Measurements from ENCODE around the gene PNPLA2.

Gene PNPLA2

DNA sequence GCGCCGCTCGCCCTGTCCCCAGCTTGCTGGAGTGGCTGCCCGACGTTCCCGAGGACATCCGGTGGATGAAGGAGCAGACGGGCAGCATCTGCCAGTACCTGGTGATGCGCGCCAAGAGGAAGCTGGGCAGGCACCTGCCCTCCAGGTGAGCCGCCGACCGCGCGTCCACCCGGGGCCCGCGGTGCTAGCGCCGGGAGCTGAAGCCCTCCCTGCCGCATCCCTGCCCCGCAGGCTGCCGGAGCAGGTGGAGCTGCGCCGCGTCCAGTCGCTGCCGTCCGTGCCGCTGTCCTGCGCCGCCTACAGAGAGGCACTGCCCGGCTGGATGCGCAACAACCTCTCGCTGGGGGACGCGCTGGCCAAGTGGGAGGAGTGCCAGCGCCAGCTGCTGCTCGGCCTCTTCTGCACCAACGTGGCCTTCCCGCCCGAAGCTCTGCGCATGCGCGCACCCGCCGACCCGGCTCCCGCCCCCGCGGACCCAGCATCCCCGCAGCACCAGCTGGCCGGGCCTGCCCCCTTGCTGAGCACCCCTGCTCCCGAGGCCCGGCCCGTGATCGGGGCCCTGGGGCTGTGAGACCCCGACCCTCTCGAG is 5.7 kb downstream of the PNPLA2 start:
- peaks cover 17% of the 10 kb centered on the region for H3K4me1 Mint-ChIP-seq (ENCODE audit: low read depth)
- H3K27ac Mint-ChIP-seq, result no peak overlapping the region
- H3K36me3 Mint-ChIP-seq (ENCODE audit: low read depth), result peaks cover 10% of the 10 kb centered on the region
- no peak for DNase-seq (ENCODE audit: low spot score)
- no peak overlapping the region for H3K4me3 Mint-ChIP-seq
- peaks cover 19% of the 10 kb centered on the region for H3K27me3 Mint-ChIP-seq (ENCODE audit: low read depth)
- no peaks in the 10 kb centered on the region for H3K9me3 Mint-ChIP-seq

- H3K27ac Mint-ChIP-seq, result no peak overlapping the region
- peaks cover 10% of the 10 kb centered on the region for H3K36me3 Mint-ChIP-seq (ENCODE audit: low read depth)
- no peaks in the 10 kb centered on the region for H3K9me3 Mint-ChIP-seq
- peaks cover 17% of the 10 kb centered on the region for H3K4me1 Mint-ChIP-seq (ENCODE audit: low read depth)
- H3K27me3 Mint-ChIP-seq (ENCODE audit: low read depth), result peaks cover 24% of the 10 kb centered on the region
- H3K4me3 Mint-ChIP-seq, result no peak overlapping the region
- DNase-seq (ENCODE audit: low spot score), result no peak
Measured at GRCh38 chr11:824942-825341, 6.2 kb downstream of the PNPLA2 start.

DNA sequence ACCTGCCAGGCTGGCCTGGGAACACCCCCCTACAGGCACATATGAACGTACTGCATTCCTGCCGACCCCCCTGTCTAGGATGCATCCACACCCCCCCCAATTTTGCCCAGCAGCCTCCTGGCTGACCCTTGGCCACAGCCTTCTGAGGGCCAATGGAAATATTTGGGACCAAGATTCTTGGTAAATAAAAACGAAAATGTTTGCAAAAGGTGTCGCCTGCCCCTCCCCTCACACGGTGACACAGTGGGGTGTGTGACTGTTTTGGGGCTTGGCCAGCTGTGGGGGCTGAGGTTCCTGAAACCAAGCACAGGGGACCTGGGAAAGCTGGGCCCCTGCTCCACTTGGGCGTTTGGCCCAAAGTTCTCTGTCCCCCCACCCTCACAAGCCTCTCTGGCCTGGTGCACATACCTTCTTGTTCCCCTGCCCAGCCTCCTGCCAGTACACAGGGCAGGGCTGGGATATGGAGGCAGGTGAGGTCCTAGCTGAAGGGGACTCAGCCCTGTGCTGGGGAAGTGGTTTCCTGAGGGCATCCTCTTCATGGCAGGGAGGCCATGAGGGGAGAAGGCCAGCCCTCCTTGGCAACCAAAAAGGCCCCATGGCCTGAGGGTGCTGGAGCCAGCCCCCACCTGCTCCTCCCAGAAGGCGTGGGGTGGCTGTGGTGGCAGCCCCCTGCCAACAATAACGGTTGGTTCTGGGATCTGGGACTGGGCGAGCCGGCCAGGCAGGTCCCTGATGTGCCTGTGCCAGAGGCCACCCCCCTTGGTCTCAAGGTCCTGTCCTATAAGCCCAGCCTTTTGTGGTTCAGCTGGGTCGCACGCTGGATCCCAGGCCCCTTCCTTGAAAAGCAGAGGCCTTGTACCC is 6.9 kb downstream of the PNPLA2 start:
- H3K27ac Mint-ChIP-seq, result no peak overlapping the region
- H3K36me3 Mint-ChIP-seq (ENCODE audit: low read depth), result peaks cover 10% of the 10 kb centered on the region
- H3K9me3 Mint-ChIP-seq, result no peaks in the 10 kb centered on the region
- no peak overlapping the region for H3K4me3 Mint-ChIP-seq
- peaks cover 17% of the 10 kb centered on the region for H3K4me1 Mint-ChIP-seq (ENCODE audit: low read depth)
- no peak for DNase-seq (ENCODE audit: low spot score)
- H3K27me3 Mint-ChIP-seq (ENCODE audit: low read depth), result peaks cover 27% of the 10 kb centered on the region

- no peaks in the 10 kb centered on the region for H3K9me3 Mint-ChIP-seq
Measured at GRCh38 chr11:826227-826621, 7.5 kb downstream of the PNPLA2 start.

DNA sequence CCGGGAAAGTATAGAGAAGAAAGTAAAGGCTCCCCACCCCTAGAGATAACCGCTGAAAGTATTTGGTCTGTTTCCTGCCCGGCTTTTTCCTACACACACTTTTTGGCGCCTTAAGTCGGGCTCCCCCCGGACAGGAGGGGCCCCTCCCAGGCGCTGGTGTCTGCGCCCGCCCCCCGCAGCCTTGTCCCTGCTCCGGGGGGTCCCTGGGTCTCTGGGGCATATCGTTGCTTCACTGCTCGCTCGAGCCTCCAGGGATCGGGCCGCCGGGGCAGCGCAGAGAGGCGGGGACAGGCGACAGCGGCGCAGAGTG is 8.1 kb downstream of the PNPLA2 start:
- DNase-seq (ENCODE audit: low spot score), result no peak
- Mint-ChIP-seq H3K4me3 (peak overlapping the region; percentile 81), H3K27ac (peak overlapping the region; percentile 78), H3K36me3 (ENCODE audit: low read depth) (peaks cover 10% of the 10 kb centered on the region), H3K4me1 (ENCODE audit: low read depth) (peaks cover 12% of the 10 kb centered on the region), H3K27me3 (ENCODE audit: low read depth) (peaks cover 36% of the 10 kb centered on the region), H3K9me3 (no peaks in the 10 kb centered on the region)

More at GRCh38 chr11:826227-826621, 7.5 kb downstream of the PNPLA2 start:
- Mint-ChIP-seq H3K27ac (peak overlapping the region; percentile 78), H3K4me1 (ENCODE audit: low read depth) (peaks cover 12% of the 10 kb centered on the region), H3K4me3 (peak overlapping the region; percentile 81), H3K36me3 (ENCODE audit: low read depth) (peaks cover 10% of the 10 kb centered on the region), H3K27me3 (ENCODE audit: low read depth) (peaks cover 30% of the 10 kb centered on the region)
- no peak for DNase-seq (ENCODE audit: low spot score)

DNA sequence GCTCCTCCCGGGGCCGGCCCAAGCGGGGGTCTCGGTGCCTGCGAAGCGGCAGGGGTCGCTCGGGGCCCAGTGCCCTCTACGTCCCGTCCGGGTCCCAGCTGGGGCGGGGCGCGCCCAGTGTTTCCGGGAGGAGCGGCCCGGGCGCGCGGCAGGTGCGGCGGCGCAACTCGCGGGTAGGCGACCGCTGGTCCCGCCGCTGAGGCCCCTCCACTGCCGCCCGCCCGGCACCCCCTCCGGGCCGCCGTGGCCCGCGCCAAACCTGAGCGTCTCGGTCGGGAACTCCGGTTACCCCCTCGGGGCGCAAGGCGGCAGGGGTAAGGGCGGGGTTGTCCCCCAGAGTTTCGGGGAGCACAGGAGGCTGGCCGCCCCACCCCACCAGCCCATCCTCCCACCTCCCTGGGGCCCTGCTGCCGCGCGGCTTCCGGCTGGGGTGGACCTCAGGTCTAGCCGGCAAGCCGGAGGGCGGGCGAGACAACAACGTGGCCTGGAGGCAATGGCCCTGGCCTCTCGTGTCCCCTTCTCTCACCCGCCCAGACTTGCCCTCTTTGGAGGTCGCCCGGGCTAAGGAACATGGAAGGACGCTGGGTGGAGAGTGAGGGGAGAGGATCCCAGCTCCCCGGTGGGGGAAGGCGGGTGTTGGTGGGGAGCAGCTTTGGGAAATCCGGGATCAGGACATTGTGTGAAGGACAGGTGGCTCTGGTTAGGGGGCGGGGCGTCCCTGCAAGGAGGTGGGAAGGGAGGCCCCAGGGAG is 8.6 kb downstream of the PNPLA2 start:
- Mint-ChIP-seq H3K27ac (peak overlapping the region; percentile 21), H3K9me3 (no peaks in the 10 kb centered on the region), H3K4me3 (peak overlapping the region; percentile 76), H3K27me3 (ENCODE audit: low read depth) (peaks cover 37% of the 10 kb centered on the region), H3K4me1 (ENCODE audit: low read depth) (peaks cover 12% of the 10 kb centered on the region), H3K36me3 (ENCODE audit: low read depth) (peaks cover 10% of the 10 kb centered on the region)
- no peak for DNase-seq (ENCODE audit: low spot score)

GRCh38 chr11:827897-828192 is 9.1 kb downstream of the PNPLA2 start, which contains the start of gene CRACR2B:
CRACR2B (plus strand) TSS chr11:827919; CDS start chr11:828608, 689 bp downstream.
- peaks cover 10% of the 10 kb centered on the region for H3K36me3 Mint-ChIP-seq (ENCODE audit: low read depth)
- no peaks in the 10 kb centered on the region for H3K9me3 Mint-ChIP-seq
- H3K27ac Mint-ChIP-seq, result peak within 1 kb of the TSS; percentile 78
- no peak for DNase-seq (ENCODE audit: low spot score)
- H3K4me3 Mint-ChIP-seq, result peak within 1 kb of the TSS; percentile 81
- peaks cover 37% of the 10 kb centered on the region for H3K27me3 Mint-ChIP-seq (ENCODE audit: low read depth)
- peaks cover 12% of the 10 kb centered on the region for H3K4me1 Mint-ChIP-seq (ENCODE audit: low read depth)

DNA sequence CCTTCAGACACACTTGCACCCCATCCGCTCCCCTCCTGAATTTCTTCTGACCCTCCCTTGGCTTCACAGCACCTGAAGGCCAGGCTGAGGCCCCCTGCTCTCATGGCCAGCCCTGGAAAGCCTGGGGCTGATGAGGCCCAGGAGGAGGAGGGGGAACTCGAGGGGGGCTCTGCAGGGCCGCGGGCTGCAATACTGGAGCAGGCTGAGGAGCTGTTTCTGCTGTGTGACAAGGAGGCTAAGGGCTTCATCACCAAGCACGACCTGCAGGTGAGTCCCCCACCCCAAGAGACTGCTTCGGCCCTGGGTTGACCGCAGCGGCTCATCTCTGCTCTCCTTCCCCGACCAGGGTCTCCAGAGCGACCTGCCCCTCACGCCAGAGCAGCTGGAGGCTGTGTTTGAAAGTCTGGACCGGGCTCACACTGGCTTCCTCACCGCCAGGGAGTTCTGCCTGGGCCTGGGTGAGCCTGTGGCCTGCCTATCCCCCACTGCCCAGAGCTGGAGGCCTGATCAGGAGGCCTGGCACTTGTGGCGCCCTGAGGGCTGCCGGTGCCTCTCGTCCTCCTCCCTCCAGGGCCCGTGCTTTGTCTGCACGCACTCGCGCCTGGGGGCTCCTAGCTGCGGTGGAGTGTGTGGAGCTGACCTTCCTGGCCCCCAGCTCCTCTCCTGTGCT is 9.9 kb downstream of the PNPLA2 start:
- peaks cover 12% of the 10 kb centered on the region for H3K4me1 Mint-ChIP-seq (ENCODE audit: low read depth)
- peaks cover 37% of the 10 kb centered on the region for H3K27me3 Mint-ChIP-seq (ENCODE audit: low read depth)
- no peaks in the 10 kb centered on the region for H3K9me3 Mint-ChIP-seq
- peak overlapping the region; percentile 76 for H3K4me3 Mint-ChIP-seq
- no peak overlapping the region for H3K27ac Mint-ChIP-seq
- peaks cover 9% of the 10 kb centered on the region for H3K36me3 Mint-ChIP-seq (ENCODE audit: low read depth)
- no peak for DNase-seq (ENCODE audit: low spot score)

- peaks cover 9% of the 10 kb centered on the region for H3K36me3 Mint-ChIP-seq (ENCODE audit: low read depth)
- DNase-seq (ENCODE audit: low spot score), result no peak
- no peaks in the 10 kb centered on the region for H3K9me3 Mint-ChIP-seq
- peaks cover 14% of the 10 kb centered on the region for H3K4me1 Mint-ChIP-seq (ENCODE audit: low read depth)
- H3K4me3 Mint-ChIP-seq, result peak overlapping the region; percentile 36
- peaks cover 37% of the 10 kb centered on the region for H3K27me3 Mint-ChIP-seq (ENCODE audit: low read depth)
- no peak overlapping the region for H3K27ac Mint-ChIP-seq
Measured at GRCh38 chr11:829176-829846, 10.6 kb downstream of the PNPLA2 start.

DNA sequence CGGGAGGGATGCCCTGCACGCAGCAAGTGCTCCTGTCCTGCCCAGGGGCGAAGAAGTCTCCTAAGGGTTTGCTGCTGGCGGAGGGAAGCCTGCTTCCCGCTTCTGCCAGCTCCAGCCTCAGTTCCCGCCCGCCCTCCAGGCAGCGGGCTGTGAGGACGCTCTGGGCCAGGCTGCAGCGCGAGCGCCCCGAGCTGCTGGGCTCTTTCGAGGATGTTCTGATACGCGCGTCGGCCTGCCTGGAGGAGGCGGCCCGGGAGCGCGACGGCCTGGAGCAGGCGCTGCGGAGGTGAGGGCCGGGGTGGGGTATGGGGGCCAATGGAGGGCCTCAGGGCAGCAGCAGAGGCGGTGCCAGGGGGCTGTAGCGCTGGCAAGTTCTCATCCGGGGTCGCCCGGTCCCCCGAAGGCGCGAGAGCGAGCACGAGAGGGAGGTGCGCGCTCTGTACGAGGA is 11.2 kb downstream of the PNPLA2 start:
- Mint-ChIP-seq H3K4me3 (peak overlapping the region; percentile 36), H3K27ac (no peak overlapping the region), H3K9me3 (no peaks in the 10 kb centered on the region), H3K27me3 (ENCODE audit: low read depth) (peaks cover 37% of the 10 kb centered on the region), H3K4me1 (ENCODE audit: low read depth) (peaks cover 14% of the 10 kb centered on the region), H3K36me3 (ENCODE audit: low read depth) (peaks cover 6% of the 10 kb centered on the region)
- no peak for DNase-seq (ENCODE audit: low spot score)

GRCh38 chr11:830295-831117 is 11.8 kb downstream of the PNPLA2 start:
- Mint-ChIP-seq H3K4me3 (peak overlapping the region; percentile 9), H3K27me3 (ENCODE audit: low read depth) (peaks cover 37% of the 10 kb centered on the region), H3K4me1 (ENCODE audit: low read depth) (peaks cover 14% of the 10 kb centered on the region), H3K27ac (no peak overlapping the region), H3K9me3 (no peaks in the 10 kb centered on the region), H3K36me3 (ENCODE audit: low read depth) (peaks cover under 1% of the 10 kb centered on the region)
- DNase-seq (ENCODE audit: low spot score), result peak; percentile 53

DNA sequence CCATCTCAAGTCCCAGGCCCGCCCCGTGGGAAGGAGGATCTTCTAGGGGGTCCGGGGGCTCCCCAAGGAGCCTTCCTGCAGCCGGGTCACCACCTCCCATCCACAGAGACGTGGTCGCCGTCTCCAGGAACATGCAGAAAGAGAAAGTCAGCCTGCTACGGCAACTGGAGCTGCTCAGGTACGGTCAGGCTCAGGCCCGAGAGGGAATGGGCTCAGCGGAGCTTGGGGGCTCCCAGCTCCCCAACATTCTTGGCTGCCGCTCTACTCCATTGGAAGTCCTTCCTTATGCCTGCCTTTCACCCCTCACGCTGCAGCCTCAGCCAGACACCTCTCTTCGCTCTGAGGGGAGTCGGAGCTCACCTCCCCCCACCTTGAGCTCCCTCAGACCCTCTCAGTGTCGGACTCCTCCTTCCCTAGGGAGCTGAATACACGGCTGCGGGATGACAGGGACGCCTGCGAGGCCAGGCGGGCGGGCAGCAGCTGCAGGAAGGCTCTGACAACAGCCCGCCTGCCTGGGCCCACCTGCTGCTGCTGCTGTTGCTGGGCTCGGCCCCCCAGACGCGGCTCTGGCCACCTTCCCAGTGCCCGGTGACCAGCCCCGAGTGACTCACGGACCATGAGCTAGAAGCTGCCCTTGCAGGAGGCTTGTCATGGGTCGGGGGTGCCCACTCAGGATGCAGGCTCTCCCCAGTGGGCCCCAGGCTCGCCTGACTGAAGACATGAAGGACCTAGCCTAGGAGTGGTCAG is 12.6 kb downstream of the PNPLA2 start:
- H3K27ac Mint-ChIP-seq, result no peak overlapping the region
- H3K36me3 Mint-ChIP-seq (ENCODE audit: low read depth), result no peaks in the 10 kb centered on the region
- no peak for DNase-seq (ENCODE audit: low spot score)
- peaks cover 37% of the 10 kb centered on the region for H3K27me3 Mint-ChIP-seq (ENCODE audit: low read depth)
- H3K9me3 Mint-ChIP-seq, result no peaks in the 10 kb centered on the region
- peak overlapping the region; percentile 38 for H3K4me3 Mint-ChIP-seq
- peaks cover 14% of the 10 kb centered on the region for H3K4me1 Mint-ChIP-seq (ENCODE audit: low read depth)

Data from T-helper 2 cell treated with Interferon-gamma antibody and Interleukin-4, amounts not matched to agents 5 μg/mL and 100 μg/mL, for 36 hours (primary cell).